G401 (cell line): ENCODE measurements around the gene HAGH. TPM values are rescaled to one million over a fixed set of nuclear protein-coding genes. Genes with fewer than 3 reads are reported as not detected.

ENCODE experiments used
- total RNA-seq: library from RNA; depleted of rRNA; stranded (reverse); fragments of >200 nt; shearing (Covaris generic); gene quantifications from 2 replicates; pipeline ENCODE4 v1.2.3, GENCODE V29; 2014; rRNA removed

Gene HAGH
- total RNA-seq, 1 experiment from 2014 or later: 81.3 TPM

Other genes starting within 250 kb of the HAGH start
- 30.5 and 37.3 TPM in 2 replicates for gene IFT140, start 214.8 kb downstream of the HAGH start, total RNA-seq
- gene CRAMP1, start 214.5 kb downstream of the HAGH start, total RNA-seq: 4.5 and 7.6 TPM in 2 replicates
- 154 and 199 TPM in 2 replicates for gene JPT2, start 148.5 kb downstream of the HAGH start, total RNA-seq
- gene MAPK8IP3, start 120.6 kb downstream of the HAGH start, total RNA-seq: 20.6 and 27.7 TPM in 2 replicates
- gene NME3, start 55.3 kb downstream of the HAGH start, total RNA-seq: 64.4 and 76.9 TPM in 2 replicates
- gene EME2, start 54.0 kb downstream of the HAGH start, total RNA-seq: 10.4 and 10.6 TPM in 2 replicates
- gene MRPS34, start 53.7 kb downstream of the HAGH start, total RNA-seq: 276 and 281 TPM in 2 replicates
- 14.0 and 27.3 TPM in 2 replicates for gene SPSB3, start 44.3 kb downstream of the HAGH start, total RNA-seq
- 128 and 160 TPM in 2 replicates for gene NUBP2, start 43.9 kb downstream of the HAGH start, total RNA-seq
- 0.31 TPM in 1 of 2 replicates, not detected in the other for gene IGFALS, start 33.1 kb downstream of the HAGH start, total RNA-seq
- 63.5 and 85.2 TPM in 2 replicates for gene FAHD1, start 381 bp upstream of the HAGH start, total RNA-seq
- gene MEIOB, start 45.3 kb upstream of the HAGH start, total RNA-seq: 81.1 and 105 TPM in 2 replicates
- 1.2 and 9.8 TPM in 2 replicates for gene HS3ST6, start 91.6 kb upstream of the HAGH start, total RNA-seq
- gene MSRB1, start 116.4 kb upstream of the HAGH start, total RNA-seq: 72.3 and 79.3 TPM in 2 replicates
- not detected in 2 replicates for gene RPL3L, start 127.9 kb upstream of the HAGH start, total RNA-seq
- gene NDUFB10, start 132.7 kb upstream of the HAGH start, total RNA-seq: 339 and 361 TPM in 2 replicates
- 10,196 and 11,503 TPM in 2 replicates for gene RPS2, start 138.0 kb upstream of the HAGH start, total RNA-seq
- not detected in 2 replicates for gene RNF151, start 140.0 kb upstream of the HAGH start, total RNA-seq
- 78.6 and 84.2 TPM in 2 replicates for gene TBL3, start 145.2 kb upstream of the HAGH start, total RNA-seq
- not detected in 2 replicates for gene NOXO1, start 154.6 kb upstream of the HAGH start, total RNA-seq
- gene GFER, start 157.4 kb upstream of the HAGH start, total RNA-seq: 41.8 and 51.5 TPM in 2 replicates
- gene SYNGR3, start 163.1 kb upstream of the HAGH start, total RNA-seq: 30.5 and 36.7 TPM in 2 replicates
- 58.0 and 72.1 TPM in 2 replicates for gene ZNF598, start 183.0 kb upstream of the HAGH start, total RNA-seq
- not detected in 2 replicates for gene NPW, start 193.0 kb upstream of the HAGH start, total RNA-seq
- 20.5 and 28.9 TPM in 2 replicates for gene NHERF2, start 200.1 kb upstream of the HAGH start, total RNA-seq
- gene NTHL1, start 221.0 kb upstream of the HAGH start, total RNA-seq: 25.2 and 36.6 TPM in 2 replicates
- 23.3 and 36.4 TPM in 2 replicates for gene TSC2, start 221.2 kb upstream of the HAGH start, total RNA-seq